ENCODE data around the gene DMAC2L.
A peak's percentile ranks its signal among the peaks of the same experiment; 100 is the strongest.
"Not testable (repeated sequence)": the region's sequence is repeated elsewhere in the genome, so short reads cannot be mapped to it uniquely, and the experiment has no call there.

The DMAC2L gene

GRCh38 chr14:50331596-50331995 is 19.5 kb downstream of the DMAC2L start:
- DNase-seq = no peak

GRCh38 chr14:50333014-50333509 is 20.9 kb downstream of the DMAC2L start:
- DNase-seq = peak; percentile 62

- no peak for DNase-seq
Measured at GRCh38 chr14:50334211-50334610, 22.1 kb downstream of the DMAC2L start.

GRCh38 chr14:50335389-50335788 is 23.3 kb downstream of the DMAC2L start:
- peak; percentile 88 for DNase-seq

- DNase-seq = peak; percentile 67
Measured at GRCh38 chr14:50335989-50336824, 24.1 kb downstream of the DMAC2L start.

- no peak for DNase-seq
Measured at GRCh38 chr14:50338587-50338986, 26.5 kb downstream of the DMAC2L start.

- DNase-seq = no peak
Measured at GRCh38 chr14:50339178-50339804, 27.2 kb downstream of the DMAC2L start.

GRCh38 chr14:50340045-50340444 is 27.9 kb downstream of the DMAC2L start:
- DNase-seq = no peak

GRCh38 chr14:50340963-50341362 is 28.8 kb downstream of the DMAC2L start:
- DNase-seq = no peak

- peak; percentile 88 for DNase-seq
Measured at GRCh38 chr14:50342221-50343078, 30.3 kb downstream of the DMAC2L start.

GRCh38 chr14:50343434-50343833 is 31.3 kb downstream of the DMAC2L start:
- no peak for DNase-seq

- DNase-seq = no peak
Measured at GRCh38 chr14:50344116-50344775, 32.1 kb downstream of the DMAC2L start.

GRCh38 chr14:50344876-50345563 is 32.9 kb downstream of the DMAC2L start:
- no peak for DNase-seq

- DNase-seq = no peak
Measured at GRCh38 chr14:50345846-50346422, 33.8 kb downstream of the DMAC2L start.

GRCh38 chr14:50347521-50347920 is 35.4 kb downstream of the DMAC2L start:
- DNase-seq = no peak

GRCh38 chr14:50348933-50349332 is 36.8 kb downstream of the DMAC2L start:
- DNase-seq = no peak

- DNase-seq = no peak
Measured at GRCh38 chr14:50350975-50351374, 38.9 kb downstream of the DMAC2L start.

- DNase-seq = no peak
Measured at GRCh38 chr14:50352584-50352983, 40.5 kb downstream of the DMAC2L start.

- DNase-seq = no peak
Measured at GRCh38 chr14:50353126-50353525, 41.0 kb downstream of the DMAC2L start.

- DNase-seq = no peak
Measured at GRCh38 chr14:50354527-50354926, 42.4 kb downstream of the DMAC2L start.

- DNase-seq = no peak
Measured at GRCh38 chr14:50355692-50356091, 43.6 kb downstream of the DMAC2L start.

- not testable (repeated sequence) for DNase-seq
Measured at GRCh38 chr14:50356283-50356682, 44.2 kb downstream of the DMAC2L start.

Measured in islet precursor cell (in vitro differentiated cells).